ENCODE measurements around the gene GBGT1.

Gene GBGT1

DNA sequence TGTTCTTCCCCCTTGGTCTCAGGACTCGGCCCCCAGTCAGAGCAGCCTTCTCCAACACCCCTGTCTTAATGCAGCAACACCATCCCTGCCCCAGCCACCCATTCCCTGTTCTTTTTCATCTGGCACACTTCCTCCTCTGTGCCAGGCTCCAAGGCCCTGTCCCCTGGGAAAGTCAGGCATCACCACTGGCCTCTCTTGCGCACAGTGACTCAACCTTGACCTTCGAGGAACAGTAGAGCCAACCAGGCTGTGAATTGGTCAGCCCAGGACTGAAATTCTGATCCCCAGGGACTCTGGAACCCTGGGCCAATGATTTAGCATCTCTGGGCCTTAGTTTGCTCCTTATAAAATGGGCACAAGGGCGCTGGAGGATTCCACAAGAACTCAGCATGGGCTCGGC is 32.2 kb downstream of the GBGT1 start:
- Histone ChIP-seq H3K27ac (ENCODE audit: low read depth, low read length) (no peak overlapping the region), H2AFZ (ENCODE audit: low read length, unreplicated experiment) (no peak overlapping the region), H3K36me3 (ENCODE audit: insufficient read depth, low read length) (no peaks in the 10 kb centered on the region), H3K4me1 (ENCODE audit: control insufficient read depth, insufficient read depth, low read length, unreplicated experiment) (peaks cover 49% of the 10 kb centered on the region), H3K27me3 (ENCODE audit: insufficient read depth, low read length) (no peaks in the 10 kb centered on the region), H3K4me3 (ENCODE audit: low read depth, low read length) (no peak overlapping the region), H3K79me2 (ENCODE audit: control insufficient read depth, insufficient read depth, low read length, unreplicated experiment) (no peaks in the 10 kb centered on the region)

DNA sequence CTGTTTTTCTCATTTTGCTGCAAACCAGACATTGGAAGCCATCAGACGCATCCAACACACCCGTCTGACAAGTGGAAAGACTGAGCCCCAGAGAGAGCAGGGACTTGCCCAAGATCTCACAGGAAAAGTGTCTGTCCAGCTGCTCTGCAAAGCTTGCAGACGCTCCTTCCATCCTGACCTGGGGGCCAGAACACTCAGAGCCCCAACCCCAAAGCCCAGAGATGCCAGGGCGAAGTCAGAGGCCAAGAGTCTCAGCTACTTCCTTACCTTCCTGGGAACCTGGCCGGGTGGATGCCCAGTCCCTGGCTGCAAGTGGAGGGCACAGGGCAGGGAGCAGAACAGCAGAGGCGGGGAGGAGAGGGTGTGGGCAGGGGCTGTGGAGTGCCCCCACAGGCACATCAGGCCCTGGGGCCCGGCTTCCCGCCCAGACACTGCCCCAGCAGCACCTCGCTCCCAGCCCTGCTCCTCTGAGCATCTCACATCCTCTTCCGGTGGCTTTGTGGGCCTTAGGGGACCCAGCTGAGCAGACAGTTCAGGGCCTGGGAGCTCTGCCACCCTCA is 32.9 kb downstream of the GBGT1 start:
- Histone ChIP-seq H3K4me1 (ENCODE audit: control insufficient read depth, insufficient read depth, low read length, unreplicated experiment) (peaks cover 51% of the 10 kb centered on the region), H3K79me2 (ENCODE audit: control insufficient read depth, insufficient read depth, low read length, unreplicated experiment) (no peaks in the 10 kb centered on the region), H3K36me3 (ENCODE audit: insufficient read depth, low read length) (no peaks in the 10 kb centered on the region), H2AFZ (ENCODE audit: low read length, unreplicated experiment) (no peak overlapping the region), H3K27me3 (ENCODE audit: insufficient read depth, low read length) (no peaks in the 10 kb centered on the region), H3K27ac (ENCODE audit: low read depth, low read length) (no peak overlapping the region), H3K4me3 (ENCODE audit: low read depth, low read length) (no peak overlapping the region)

DNA sequence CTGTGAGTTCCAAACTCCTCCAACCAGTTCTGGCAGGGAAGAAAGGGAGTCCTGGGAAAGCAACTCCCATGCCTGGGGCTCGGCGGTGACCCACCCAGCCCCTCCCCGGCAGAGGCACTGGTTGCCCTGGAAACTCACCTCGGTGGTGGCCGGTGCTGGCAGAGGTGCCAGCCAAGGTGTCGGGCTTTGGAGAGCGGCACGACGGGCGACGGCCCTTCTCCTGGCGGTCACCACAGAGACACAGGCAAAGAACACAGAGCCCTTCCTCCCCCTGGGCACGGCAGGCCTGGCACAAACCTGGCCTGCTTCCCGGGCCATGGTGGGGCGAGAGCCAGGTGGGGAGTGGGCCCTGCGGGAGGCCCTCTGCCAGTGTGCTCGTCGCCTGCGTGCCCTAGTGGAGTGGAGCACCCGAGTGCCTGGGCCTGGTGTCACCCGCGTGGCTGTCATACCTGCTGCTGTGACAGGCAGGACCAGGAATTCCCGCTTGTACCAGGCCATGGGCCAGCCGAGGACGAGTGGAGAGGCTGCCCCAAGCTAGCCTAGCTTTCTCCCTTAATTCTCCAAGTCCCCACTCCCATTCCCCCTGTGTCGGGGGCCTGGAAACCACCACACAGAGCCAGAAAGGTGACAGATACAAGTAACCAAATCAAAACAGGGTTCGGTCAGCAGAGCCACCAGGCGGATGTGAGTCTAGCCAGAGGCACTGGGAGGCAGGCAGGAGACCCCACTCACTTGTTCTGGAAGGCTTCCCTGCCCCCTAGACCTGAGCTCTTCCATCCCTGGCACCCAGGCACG is 34.5 kb downstream of the GBGT1 start:
- no peaks in the 10 kb centered on the region for H3K27me3 ChIP-seq (ENCODE audit: insufficient read depth, low read length)
- H2AFZ ChIP-seq (ENCODE audit: low read length, unreplicated experiment): no peak overlapping the region
- H3K27ac ChIP-seq (ENCODE audit: low read depth, low read length): no peak overlapping the region
- H3K79me2 ChIP-seq (ENCODE audit: control insufficient read depth, insufficient read depth, low read length, unreplicated experiment): no peaks in the 10 kb centered on the region
- H3K4me1 ChIP-seq (ENCODE audit: control insufficient read depth, insufficient read depth, low read length, unreplicated experiment): peaks cover 50% of the 10 kb centered on the region
- H3K36me3 ChIP-seq (ENCODE audit: insufficient read depth, low read length): no peaks in the 10 kb centered on the region
- H3K4me3 ChIP-seq (ENCODE audit: low read depth, low read length): no peak overlapping the region

- Histone ChIP-seq H3K36me3 (ENCODE audit: insufficient read depth, low read length) (no peaks in the 10 kb centered on the region), H3K4me3 (ENCODE audit: low read depth, low read length) (no peak overlapping the region), H3K79me2 (ENCODE audit: control insufficient read depth, insufficient read depth, low read length, unreplicated experiment) (no peaks in the 10 kb centered on the region), H3K27me3 (ENCODE audit: insufficient read depth, low read length) (no peaks in the 10 kb centered on the region), H3K27ac (ENCODE audit: low read depth, low read length) (no peak overlapping the region), H3K4me1 (ENCODE audit: control insufficient read depth, insufficient read depth, low read length, unreplicated experiment) (peaks cover 45% of the 10 kb centered on the region), H2AFZ (ENCODE audit: low read length, unreplicated experiment) (no peak overlapping the region)
Measured at GRCh38 chr9:133128152-133128551, 35.6 kb downstream of the GBGT1 start.

- H3K79me2 ChIP-seq (ENCODE audit: control insufficient read depth, insufficient read depth, low read length, unreplicated experiment): no peaks in the 10 kb centered on the region
- H3K4me1 ChIP-seq (ENCODE audit: control insufficient read depth, insufficient read depth, low read length, unreplicated experiment): peaks cover 45% of the 10 kb centered on the region
- H3K4me3 ChIP-seq (ENCODE audit: low read depth, low read length): no peak overlapping the region
- H3K36me3 ChIP-seq (ENCODE audit: insufficient read depth, low read length): no peaks in the 10 kb centered on the region
- no peaks in the 10 kb centered on the region for H3K27me3 ChIP-seq (ENCODE audit: insufficient read depth, low read length)
- H3K27ac ChIP-seq (ENCODE audit: low read depth, low read length): no peak overlapping the region
- H2AFZ ChIP-seq (ENCODE audit: low read length, unreplicated experiment): no peak overlapping the region
Measured at GRCh38 chr9:133127340-133127981, 36.3 kb downstream of the GBGT1 start.

- H3K27me3 ChIP-seq (ENCODE audit: insufficient read depth, low read length): no peaks in the 10 kb centered on the region
- H3K36me3 ChIP-seq (ENCODE audit: insufficient read depth, low read length): no peaks in the 10 kb centered on the region
- no peak overlapping the region for H3K4me3 ChIP-seq (ENCODE audit: low read depth, low read length)
- no peak overlapping the region for H2AFZ ChIP-seq (ENCODE audit: low read length, unreplicated experiment)
- H3K4me1 ChIP-seq (ENCODE audit: control insufficient read depth, insufficient read depth, low read length, unreplicated experiment): peaks cover 40% of the 10 kb centered on the region
- H3K27ac ChIP-seq (ENCODE audit: low read depth, low read length): no peak overlapping the region
- H3K79me2 ChIP-seq (ENCODE audit: control insufficient read depth, insufficient read depth, low read length, unreplicated experiment): no peaks in the 10 kb centered on the region
Measured at GRCh38 chr9:133126697-133127339, 36.9 kb downstream of the GBGT1 start.

GRCh38 chr9:133125941-133126696 is 37.6 kb downstream of the GBGT1 start:
- Histone ChIP-seq H3K4me1 (ENCODE audit: control insufficient read depth, insufficient read depth, low read length, unreplicated experiment) (peaks cover 33% of the 10 kb centered on the region), H3K79me2 (ENCODE audit: control insufficient read depth, insufficient read depth, low read length, unreplicated experiment) (no peaks in the 10 kb centered on the region), H3K27ac (ENCODE audit: low read depth, low read length) (peak overlapping the region; percentile 42; the same call in 1 of the 2 replicates), H3K36me3 (ENCODE audit: insufficient read depth, low read length) (no peaks in the 10 kb centered on the region), H3K4me3 (ENCODE audit: low read depth, low read length) (peak overlapping the region; percentile 51), H2AFZ (ENCODE audit: low read length, unreplicated experiment) (no peak overlapping the region), H3K27me3 (ENCODE audit: insufficient read depth, low read length) (no peaks in the 10 kb centered on the region)

- Histone ChIP-seq H3K79me2 (ENCODE audit: control insufficient read depth, insufficient read depth, low read length, unreplicated experiment) (no peaks in the 10 kb centered on the region), H3K4me3 (ENCODE audit: low read depth, low read length) (no peak overlapping the region), H3K36me3 (ENCODE audit: insufficient read depth, low read length) (no peaks in the 10 kb centered on the region), H3K4me1 (ENCODE audit: control insufficient read depth, insufficient read depth, low read length, unreplicated experiment) (peaks cover 34% of the 10 kb centered on the region), H3K27ac (ENCODE audit: low read depth, low read length) (no peak overlapping the region), H3K27me3 (ENCODE audit: insufficient read depth, low read length) (no peaks in the 10 kb centered on the region), H2AFZ (ENCODE audit: low read length, unreplicated experiment) (no peak overlapping the region)
Measured at GRCh38 chr9:133124907-133125275, 38.8 kb downstream of the GBGT1 start.

DNA sequence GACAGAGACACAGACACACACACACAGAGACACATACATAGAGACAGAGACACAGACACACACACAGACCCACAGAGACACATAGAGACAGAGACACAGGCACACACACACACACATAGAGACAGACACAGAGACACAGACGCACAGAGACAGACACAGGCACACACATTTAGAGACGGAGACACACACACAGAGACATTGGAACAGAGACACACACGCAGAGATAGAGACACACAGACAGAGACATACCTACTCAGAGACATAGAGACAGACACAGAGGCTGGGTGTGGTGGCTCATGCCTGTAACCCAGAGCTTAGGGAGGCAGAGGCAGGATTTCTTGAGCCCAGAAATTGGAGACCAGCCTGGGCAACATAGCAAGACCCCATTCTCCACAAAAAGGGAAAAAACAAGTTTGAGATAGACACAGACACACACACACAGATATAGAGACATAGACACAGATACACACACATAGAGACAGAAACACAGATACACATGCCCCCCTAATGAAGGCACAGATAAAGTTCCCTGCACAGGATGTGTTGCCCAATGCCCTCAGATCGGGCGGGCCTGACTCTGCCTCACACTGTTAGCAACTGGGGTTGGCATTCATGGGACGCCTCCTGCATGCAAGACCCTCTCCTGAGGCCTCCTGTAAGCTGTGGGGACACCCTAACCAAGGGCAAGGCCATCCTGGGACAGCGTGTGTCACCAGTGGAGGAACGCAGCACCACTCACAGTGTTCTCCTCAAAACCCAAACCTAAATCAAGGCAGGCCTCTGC is 39.4 kb downstream of the GBGT1 start:
- no peak overlapping the region for H3K4me3 ChIP-seq (ENCODE audit: low read depth, low read length)
- H3K79me2 ChIP-seq (ENCODE audit: control insufficient read depth, insufficient read depth, low read length, unreplicated experiment): no peaks in the 10 kb centered on the region
- no peak overlapping the region for H3K27ac ChIP-seq (ENCODE audit: low read depth, low read length)

More for the DNA sequence above, 39.4 kb downstream of the GBGT1 start:
- H3K4me1 ChIP-seq (ENCODE audit: control insufficient read depth, insufficient read depth, low read length, unreplicated experiment): peaks cover 38% of the 10 kb centered on the region
- no peaks in the 10 kb centered on the region for H3K27me3 ChIP-seq (ENCODE audit: insufficient read depth, low read length)
- H2AFZ ChIP-seq (ENCODE audit: low read length, unreplicated experiment): no peak overlapping the region
- H3K36me3 ChIP-seq (ENCODE audit: insufficient read depth, low read length): no peaks in the 10 kb centered on the region
